Aorta (tissue), 5 donors: ENCODE results near the gene GABRE. TPM values are rescaled to one million over a fixed set of nuclear protein-coding genes. Genes with fewer than 3 reads are reported as not detected.
A peak's percentile ranks its signal among the peaks of the same experiment; 100 is the strongest.

Experiments
- ATAC-seq: fragments of 200-7000 bp; cut with Tn5 transposase; one replicate; pipeline ENCODE4 v1.9.1; 2022; ENCODE audit warnings: moderate library complexity; ENCODE audit not compliant: low FRiP score
- DNase-seq, 2 donors: peaks; one replicate each; pipeline ENCODE4 v3.0.0-alpha.2; 2020
- H3K27ac ChIP-seq, 2 donors: one replicate each; pipeline ENCODE4 v1.5.1; 2013; ENCODE audit warnings: low read length in 2 of 2, mild to moderate bottlenecking in 2 of 2, moderate library complexity in 2 of 2, control low read depth in 1 of 2, inconsistent platforms in 1 of 2, low read depth in 1 of 2
- H3K27me3 ChIP-seq, 2 donors: one replicate each; pipeline ENCODE4 v1.6.1; 2013; ENCODE audit warnings: control low read depth in 1 of 2, low read length in 1 of 2, mild to moderate bottlenecking in 1 of 2, moderate library complexity in 1 of 2; ENCODE audit not compliant: insufficient read depth in 2 of 2, control insufficient read depth in 1 of 2
- H3K36me3 ChIP-seq, 2 donors: one replicate each; pipeline ENCODE4 v1.6.1; 2013; ENCODE audit warnings: control low read depth in 1 of 2, low read length in 1 of 2, mild to moderate bottlenecking in 1 of 2; ENCODE audit not compliant: insufficient read depth in 2 of 2, control insufficient read depth in 1 of 2
- H3K4me1 ChIP-seq, 2 donors: one replicate each; pipeline ENCODE4 v1.6.1; 2013; ENCODE audit warnings: low read length in 2 of 2, control low read depth in 1 of 2, mild to moderate bottlenecking in 1 of 2, moderate library complexity in 1 of 2; ENCODE audit not compliant: insufficient read depth in 2 of 2, control insufficient read depth in 1 of 2
- H3K4me3 ChIP-seq, 2 donors: one replicate each; pipeline ENCODE4 v1.5.1; 2013; ENCODE audit warnings: low read length in 2 of 2, control low read depth in 1 of 2, mild to moderate bottlenecking in 1 of 2
- H3K9me3 ChIP-seq: one replicate; pipeline ENCODE4 v1.6.1; 2013; ENCODE audit warnings: mild to moderate bottlenecking, low read length; ENCODE audit not compliant: control insufficient read depth
- WGBS, 2 donors: extraction: QIAGEN DNeasy Blood & Tissue Kit; methylation state at CpG; one replicate each; pipeline ENCODE4 v1.1.7; 2013; 5-methylcytosine and 5-hydroxymethylcytosine counted together
- intact Hi-C, 2 donors: fragments of 100-400 bp; cut with DNase I; formaldehyde crosslinking; loops; one replicate each; pipeline versions ENCODE4 v1.14.2 to v1.15.0; 2022
- polyA plus RNA-seq, 2 donors: library from polyadenylated mRNA; stranded (reverse); fragments of 200-250 nt; gene quantifications; one replicate each; pipeline ENCODE4 v1.2.3, GENCODE V29; 2013
- total RNA-seq, 2 donors: library from RNA; stranded (reverse); fragmentation: NEBNext Ultra II Directional; extraction: Animal tissue kit (Norgen Biotek cat#: 25700); gene quantifications; one replicate each; pipeline ENCODE4 v1.2.1, GENCODE V29; 2021
- donor health status: healthy with polysubstance abuse.
- donor health status: Bipolar disorder and iron deficiency.
- donor health status: DM: no; HTN: no; CAD: no.
- donor health status: DM: no; HTN: no; CAD: no.
- donor health status: DM: yes; HTN: yes; CAD: no.

GABRE gene
- total and polyA plus RNA-seq, 4 donors = 2.9 to 41.9 (median 35.7) TPM

DNA sequence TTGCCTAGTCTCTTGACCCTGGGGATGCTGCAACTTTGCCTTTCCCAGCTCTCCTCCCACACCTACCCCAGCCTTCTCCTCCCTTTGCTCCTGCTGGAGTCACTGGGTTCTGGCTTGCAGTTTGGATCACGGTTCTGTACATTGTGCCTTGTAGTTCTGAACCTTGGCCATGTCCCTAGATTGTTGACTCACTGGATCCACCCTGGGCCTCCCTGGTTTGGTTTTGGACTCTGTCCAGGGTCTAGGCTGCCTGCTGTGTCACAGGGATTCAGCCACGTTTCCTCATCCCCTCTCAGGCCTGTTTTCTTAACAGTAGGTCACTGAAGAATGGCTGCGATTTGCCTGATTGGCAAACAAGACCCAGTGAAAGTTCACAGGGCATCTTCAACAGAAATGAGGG is 11.5 kb upstream of the GABRE start:
- no peak overlapping the region for H3K4me3 ChIP-seq
- DNase-seq (no peak), ATAC-seq (no peak)
- intact Hi-C loops = no loop called here
- H3K36me3 ChIP-seq = no peaks in the 10 kb centered on the region
- no peaks in the 10 kb centered on the region for H3K27me3 ChIP-seq
- no peak overlapping the region for H3K27ac ChIP-seq
- no peaks in the 10 kb centered on the region for H3K9me3 ChIP-seq
- H3K4me1 ChIP-seq = no peaks in the 10 kb centered on the region
- WGBS, 2 donors = 44 to 52% methylated on average over 3 of the region's 3 CpGs

DNA sequence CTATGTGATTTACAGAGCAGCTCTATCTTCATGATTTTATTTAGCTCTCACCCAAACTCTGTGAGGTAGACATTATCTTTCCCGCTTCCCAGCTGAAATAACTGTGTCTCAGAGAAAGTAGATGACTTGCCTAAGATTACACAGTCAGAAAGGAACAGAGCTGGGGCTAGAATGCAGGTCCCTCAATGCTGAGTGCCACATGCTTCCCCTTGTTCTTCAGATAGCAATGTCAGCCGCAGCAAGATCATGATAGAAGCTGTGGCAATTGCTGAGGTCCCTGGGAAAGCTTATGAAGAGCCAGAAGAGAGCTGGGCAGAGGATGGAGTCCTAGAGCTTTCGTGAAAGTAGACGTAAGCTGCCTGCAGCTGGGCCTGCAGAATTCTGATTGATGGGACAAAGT is 11.1 kb upstream of the GABRE start:
- WGBS, 2 donors = 73 to 94% methylated on average over 4 of the region's 4 CpGs
- Histone ChIP-seq H3K4me1 (no peaks in the 10 kb centered on the region), H3K9me3 (no peaks in the 10 kb centered on the region), H3K27ac (no peak overlapping the region), H3K27me3 (no peaks in the 10 kb centered on the region), H3K36me3 (no peaks in the 10 kb centered on the region), H3K4me3 (no peak overlapping the region)
- intact Hi-C loops = no loop called here
- DNase-seq (no peak), ATAC-seq (no peak)

DNA sequence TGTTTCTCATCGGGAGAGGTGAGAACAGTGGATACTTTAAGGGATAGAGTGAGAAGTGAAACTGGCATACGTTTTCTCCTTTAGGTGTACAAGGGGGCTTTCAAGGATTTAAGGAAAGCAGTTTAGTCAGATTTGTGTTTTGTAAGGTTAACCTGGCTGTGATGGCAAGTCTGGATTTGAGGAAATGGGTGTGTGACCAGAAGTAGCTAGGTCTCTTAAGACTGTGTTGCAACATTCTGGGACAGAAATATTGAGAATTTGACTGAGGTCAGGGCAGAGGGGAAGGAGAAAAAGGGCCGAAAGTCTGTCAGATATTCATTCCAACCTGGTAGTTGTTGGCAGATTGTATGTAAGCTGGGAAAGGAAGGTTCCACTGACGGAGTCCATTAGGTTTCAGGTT is 10.4 kb upstream of the GABRE start:
- DNase-seq (no peak), ATAC-seq (no peak)
- H3K27ac ChIP-seq = peak overlapping the region in 1 of 2 donors; percentile 28
- intact Hi-C loops = no loop called here
- 68 to 74% methylated on average over 4 of the region's 4 CpGs for WGBS, 2 donors
- H3K9me3 ChIP-seq = no peaks in the 10 kb centered on the region
- no peak overlapping the region for H3K4me3 ChIP-seq
- H3K36me3 ChIP-seq = no peaks in the 10 kb centered on the region
- no peaks in the 10 kb centered on the region for H3K4me1 ChIP-seq
- no peaks in the 10 kb centered on the region for H3K27me3 ChIP-seq

DNA sequence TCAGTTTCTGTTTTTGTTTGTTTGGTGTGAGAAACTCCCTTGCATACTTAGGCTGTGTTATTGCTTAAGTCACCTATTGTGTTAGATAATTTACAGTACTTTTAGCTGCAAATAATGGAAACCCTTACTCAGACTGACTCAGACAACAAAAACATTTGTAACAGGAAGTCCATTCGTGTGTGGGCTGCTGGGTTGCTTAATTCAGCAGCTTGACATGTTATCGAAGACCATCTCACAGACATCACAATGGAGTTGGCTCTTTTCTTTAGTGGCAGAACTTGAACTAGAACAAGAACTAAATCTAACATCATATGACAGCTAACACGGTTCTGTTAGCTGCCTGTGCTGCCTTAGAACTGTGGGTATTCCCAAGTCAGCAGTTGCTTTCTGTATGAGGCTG is 9.9 kb upstream of the GABRE start:
- Histone ChIP-seq H3K36me3 (no peaks in the 10 kb centered on the region), H3K9me3 (no peaks in the 10 kb centered on the region), H3K4me3 (no peak overlapping the region), H3K4me1 (no peaks in the 10 kb centered on the region), H3K27ac (no peak overlapping the region), H3K27me3 (no peaks in the 10 kb centered on the region)
- intact Hi-C loops = no loop called here
- no peak for DNase-seq
- 7 to 24% methylated on average over 3 of the region's 3 CpGs for WGBS, 2 donors
- ATAC-seq = no peak

DNA sequence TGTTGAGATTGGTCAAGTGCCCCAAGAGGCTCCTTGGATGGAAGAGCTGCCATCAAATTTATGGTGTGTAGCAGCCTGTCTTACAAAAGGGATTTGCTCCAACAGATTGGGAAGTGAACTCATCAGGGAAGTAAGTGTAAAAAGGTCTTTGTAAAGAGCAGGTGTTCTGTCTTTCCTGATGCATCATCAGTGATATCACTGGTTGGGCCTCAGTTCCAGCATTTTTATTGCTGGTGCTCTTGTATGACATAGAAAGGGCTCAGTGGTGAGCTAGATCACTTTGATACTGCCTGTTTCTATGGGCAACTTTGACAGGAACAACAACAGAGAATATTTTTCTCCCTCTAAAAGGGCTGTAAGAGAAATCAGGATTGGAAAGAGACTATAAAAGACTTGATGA is 8.7 kb upstream of the GABRE start:
- Histone ChIP-seq H3K4me3 (no peak overlapping the region), H3K4me1 (no peaks in the 10 kb centered on the region), H3K9me3 (no peaks in the 10 kb centered on the region), H3K27me3 (no peaks in the 10 kb centered on the region), H3K27ac (no peak overlapping the region), H3K36me3 (no peaks in the 10 kb centered on the region)
- DNase-seq (no peak), ATAC-seq (no peak)
- intact Hi-C loops = no loop called here

DNA sequence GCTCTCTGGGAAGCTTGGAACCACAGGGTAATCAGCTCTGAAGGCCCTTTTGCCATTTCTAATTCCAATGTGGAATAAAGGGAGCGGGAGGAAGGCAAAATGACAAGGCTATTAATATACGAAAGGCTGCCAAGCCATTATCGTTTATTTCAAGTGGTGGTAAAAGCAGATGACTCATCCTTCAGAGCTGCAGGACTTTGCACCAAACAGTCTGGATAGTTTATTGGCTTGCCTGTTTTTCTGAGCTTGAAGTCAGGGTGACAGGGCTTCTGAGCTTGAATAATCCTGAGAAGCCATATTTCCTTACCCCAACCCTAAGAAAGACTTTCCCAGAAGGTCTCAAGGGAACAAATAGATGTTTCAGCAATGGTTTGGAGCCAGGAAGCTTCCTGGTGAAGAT is 7.7 kb upstream of the GABRE start:
- peak; percentile 39 for ATAC-seq
- Histone ChIP-seq H3K4me3 (no peak overlapping the region), H3K36me3 (no peaks in the 10 kb centered on the region), H3K27ac (no peak overlapping the region), H3K27me3 (no peaks in the 10 kb centered on the region), H3K9me3 (no peaks in the 10 kb centered on the region), H3K4me1 (no peaks in the 10 kb centered on the region)
- WGBS, 2 donors = 29 to 58% methylated on average over 3 of the region's 3 CpGs
- DNase-seq = no peak
- intact Hi-C loops = no loop called here

DNA sequence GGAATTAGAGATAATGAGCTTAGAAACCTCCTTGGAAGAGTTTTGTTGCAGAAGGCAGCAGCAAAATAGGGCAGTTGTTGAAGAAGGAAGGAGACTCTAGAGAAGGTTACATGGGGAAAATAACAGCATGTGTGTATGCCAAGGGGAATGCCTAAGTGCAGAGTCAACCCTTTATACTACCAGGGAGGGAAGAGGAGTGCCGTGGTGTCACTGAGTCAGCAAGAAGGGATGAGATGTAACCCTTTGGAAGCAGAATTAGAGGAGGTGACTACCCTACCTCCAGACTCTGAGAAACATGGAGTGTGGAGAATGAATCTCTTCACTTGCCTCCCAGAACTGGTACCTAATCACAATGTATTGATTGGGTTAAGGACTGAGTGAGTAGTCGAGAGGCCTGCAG is 6.7 kb upstream of the GABRE start:
- Histone ChIP-seq H3K4me1 (no peaks in the 10 kb centered on the region), H3K4me3 (no peak overlapping the region), H3K36me3 (no peaks in the 10 kb centered on the region), H3K9me3 (no peaks in the 10 kb centered on the region), H3K27me3 (no peaks in the 10 kb centered on the region), H3K27ac (no peak overlapping the region)
- DNase-seq (no peak), ATAC-seq (no peak)
- intact Hi-C loops = no loop called here
- 51 to 53% methylated on average over 2 of the region's 2 CpGs for WGBS, 2 donors

DNA sequence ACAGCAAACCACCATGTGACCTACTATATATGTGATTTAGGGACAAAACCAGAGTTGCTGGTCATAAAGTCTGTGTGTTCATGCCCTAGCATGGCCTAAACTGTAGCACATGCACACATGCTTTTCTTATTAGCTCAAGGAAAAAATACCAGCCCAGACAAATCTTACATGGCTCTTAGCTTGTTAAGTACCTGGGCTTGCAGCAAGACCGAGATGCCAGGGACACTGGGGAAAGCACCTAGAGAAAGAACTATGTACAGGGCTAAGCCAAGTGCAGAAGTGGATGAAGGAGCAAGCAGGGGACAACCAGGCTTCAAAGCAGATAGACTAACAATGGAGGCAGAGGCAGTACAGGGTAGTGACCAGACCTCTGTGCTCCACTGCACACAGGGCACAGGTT is 3.4 kb upstream of the GABRE start:
- Histone ChIP-seq H3K9me3 (no peaks in the 10 kb centered on the region), H3K4me3 (no peak overlapping the region), H3K4me1 (no peaks in the 10 kb centered on the region), H3K27me3 (no peaks in the 10 kb centered on the region), H3K36me3 (no peaks in the 10 kb centered on the region), H3K27ac (no peak overlapping the region)
- WGBS, 2 donors = 78 to 90% methylated on average over 1 of the region's 1 CpG
- DNase-seq (no peak), ATAC-seq (no peak)
- intact Hi-C loops = no loop called here

DNA sequence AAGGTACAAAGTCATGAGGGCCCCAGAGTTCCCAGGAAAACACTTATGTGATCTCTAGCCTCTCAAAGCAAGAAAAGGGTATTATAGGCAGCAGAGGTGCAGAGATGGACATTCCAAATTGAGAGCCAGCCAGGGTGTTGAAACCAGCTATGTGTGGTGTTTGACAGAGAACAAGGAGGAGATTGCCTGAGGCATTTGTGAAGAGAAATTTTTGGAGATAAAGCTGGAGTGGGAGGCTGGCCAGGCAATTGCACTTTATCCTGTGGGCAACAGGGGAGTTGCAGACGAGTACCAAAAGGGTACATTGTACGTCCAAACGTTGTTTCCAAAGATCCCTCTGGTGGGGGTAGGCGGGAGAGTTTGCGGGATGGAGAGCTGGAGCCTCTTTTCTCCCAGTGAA is 2.5 kb upstream of the GABRE start:
- H3K27me3 ChIP-seq = no peaks in the 10 kb centered on the region
- no peak for ATAC-seq
- intact Hi-C loops = no loop called here
- no peak overlapping the region for H3K27ac ChIP-seq
- H3K36me3 ChIP-seq = no peaks in the 10 kb centered on the region
- WGBS, 2 donors = 50 to 63% methylated on average over 5 of the region's 5 CpGs
- no peak for DNase-seq
- H3K4me3 ChIP-seq = no peak overlapping the region
- no peaks in the 10 kb centered on the region for H3K9me3 ChIP-seq
- no peaks in the 10 kb centered on the region for H3K4me1 ChIP-seq
